Activated CD4-positive, CD25-positive, alpha-beta regulatory T cell treated with anti-CD3 and anti-CD28 coated beads, Interleukin-2, amount 50 U/mL, for 16 hours (primary cell): ENCODE results near the gene KL.

Experiments used
- DNase-seq: peaks from one replicate; pipeline ENCODE4 v3.0.0-alpha.2; 2020; ENCODE audit warnings: low read depth, low spot score

KL gene

GRCh38 chr13:33016414-33017322 lies at the start of gene KL:
KL (plus strand) TSS chr13:33016423; CDS start chr13:33016441, 18 bp downstream.
- no peak for DNase-seq

GRCh38 chr13:32967584-32968182 lies 48.5 kb upstream of the KL start:
- DNase-seq: no peak

GRCh38 chr13:32968316-32968715 lies 47.9 kb upstream of the KL start:
- DNase-seq: no peak

GRCh38 chr13:32968793-32969192 lies 47.4 kb upstream of the KL start:
- no peak for DNase-seq

GRCh38 chr13:32969516-32969941 lies 46.7 kb upstream of the KL start:
- no peak for DNase-seq

- DNase-seq: no peak
Measured at GRCh38 chr13:32976056-32976805, 40.0 kb upstream of the KL start.

GRCh38 chr13:32976912-32977311 lies 39.3 kb upstream of the KL start:
- no peak for DNase-seq

- no peak for DNase-seq
Measured at GRCh38 chr13:32977321-32977720, 38.9 kb upstream of the KL start.

- no peak for DNase-seq
Measured at GRCh38 chr13:32978278-32978677, 37.9 kb upstream of the KL start.

- DNase-seq: no peak
Measured at GRCh38 chr13:32983058-32983457, 33.2 kb upstream of the KL start.

- no peak for DNase-seq
Measured at GRCh38 chr13:32984857-32985626, 31.2 kb upstream of the KL start.

GRCh38 chr13:32986552-32986951 lies 29.7 kb upstream of the KL start:
- DNase-seq: no peak

- no peak for DNase-seq
Measured at GRCh38 chr13:32987462-32987861, 28.8 kb upstream of the KL start.

- DNase-seq: no peak
Measured at GRCh38 chr13:32988608-32989289, 27.5 kb upstream of the KL start.

GRCh38 chr13:32989290-32989667 lies 26.9 kb upstream of the KL start:
- DNase-seq: no peak

- DNase-seq: no peak
Measured at GRCh38 chr13:32989942-32990341, 26.3 kb upstream of the KL start.

GRCh38 chr13:32993145-32993544 lies 23.1 kb upstream of the KL start:
- DNase-seq: no peak

GRCh38 chr13:32997399-32997798 lies 18.8 kb upstream of the KL start:
- no peak for DNase-seq

- DNase-seq: no peak
Measured at GRCh38 chr13:32998966-32999365, 17.3 kb upstream of the KL start.

GRCh38 chr13:33000365-33000764 lies 15.9 kb upstream of the KL start:
- no peak for DNase-seq

GRCh38 chr13:33003458-33004019 lies 12.7 kb upstream of the KL start:
- DNase-seq: no peak
